Measurements from ENCODE around the gene LDB3. TPM values are rescaled to one million over a fixed set of nuclear protein-coding genes. Genes with fewer than 3 reads are reported as not detected.
"Not testable (repeated sequence)": the region's sequence is repeated elsewhere in the genome, so short reads cannot be mapped to it uniquely, and the experiment has no call there.

The LDB3 gene
- total RNA-seq, 1 donor from 2014 or later, result 92.0 TPM

DNA sequence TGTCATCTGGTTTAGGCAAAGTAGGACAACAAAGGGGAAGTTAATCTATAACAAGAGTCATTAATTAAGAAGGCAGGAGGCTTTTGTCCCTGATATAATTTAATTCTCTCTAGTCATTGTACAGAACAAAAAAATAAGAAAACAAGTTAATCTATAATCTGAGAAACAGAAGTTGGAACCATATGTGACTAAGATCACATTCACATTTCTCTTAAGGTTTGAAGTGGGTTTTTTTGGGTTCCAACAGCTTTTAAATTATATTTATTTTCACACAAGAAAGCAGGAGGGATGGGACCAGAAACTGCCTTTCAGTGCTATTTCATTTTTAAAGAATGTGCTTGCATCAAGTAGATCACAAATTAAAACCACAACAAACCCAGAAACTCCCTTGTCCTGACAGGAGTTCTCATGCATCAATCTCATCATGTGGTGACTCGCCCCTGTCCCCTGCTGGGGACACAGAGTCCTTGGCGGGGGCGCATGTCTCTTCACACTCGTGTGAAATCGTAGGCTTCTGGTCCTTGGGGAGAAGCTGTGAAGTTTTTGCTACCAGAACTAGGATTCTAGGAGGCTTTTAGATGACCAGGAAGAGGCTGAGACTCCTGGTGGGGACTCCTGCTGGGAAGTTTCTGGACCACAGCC is 24.0 kb upstream of the LDB3 start:
- Mint-ChIP-seq H3K9me3 (ENCODE audit: unreplicated experiment) (no peaks in the 10 kb centered on the region), H3K36me3 (ENCODE audit: unreplicated experiment) (no peaks in the 10 kb centered on the region), H3K27me3 (ENCODE audit: unreplicated experiment) (no peaks in the 10 kb centered on the region), H3K27ac (ENCODE audit: unreplicated experiment) (no peak overlapping the region), H3K4me3 (ENCODE audit: unreplicated experiment) (no peak overlapping the region), H3K4me1 (ENCODE audit: low read depth, unreplicated experiment) (peaks cover 11% of the 10 kb centered on the region)
- no peak for DNase-seq
- TF ChIP-seq, protein P1, sequence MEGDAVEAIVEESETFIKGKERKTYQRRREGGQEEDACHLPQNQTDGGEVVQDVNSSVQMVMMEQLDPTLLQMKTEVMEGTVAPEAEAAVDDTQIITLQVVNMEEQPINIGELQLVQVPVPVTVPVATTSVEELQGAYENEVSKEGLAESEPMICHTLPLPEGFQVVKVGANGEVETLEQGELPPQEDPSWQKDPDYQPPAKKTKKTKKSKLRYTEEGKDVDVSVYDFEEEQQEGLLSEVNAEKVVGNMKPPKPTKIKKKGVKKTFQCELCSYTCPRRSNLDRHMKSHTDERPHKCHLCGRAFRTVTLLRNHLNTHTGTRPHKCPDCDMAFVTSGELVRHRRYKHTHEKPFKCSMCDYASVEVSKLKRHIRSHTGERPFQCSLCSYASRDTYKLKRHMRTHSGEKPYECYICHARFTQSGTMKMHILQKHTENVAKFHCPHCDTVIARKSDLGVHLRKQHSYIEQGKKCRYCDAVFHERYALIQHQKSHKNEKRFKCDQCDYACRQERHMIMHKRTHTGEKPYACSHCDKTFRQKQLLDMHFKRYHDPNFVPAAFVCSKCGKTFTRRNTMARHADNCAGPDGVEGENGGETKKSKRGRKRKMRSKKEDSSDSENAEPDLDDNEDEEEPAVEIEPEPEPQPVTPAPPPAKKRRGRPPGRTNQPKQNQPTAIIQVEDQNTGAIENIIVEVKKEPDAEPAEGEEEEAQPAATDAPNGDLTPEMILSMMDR (IDR thresholded peaks at IDR 0.05; ENCODE audit: partially characterized antibody, unreplicated experiment), result no peak

- Mint-ChIP-seq H3K36me3 (ENCODE audit: unreplicated experiment) (no peaks in the 10 kb centered on the region), H3K27me3 (ENCODE audit: unreplicated experiment) (no peaks in the 10 kb centered on the region), H3K4me3 (ENCODE audit: unreplicated experiment) (no peak overlapping the region), H3K4me1 (ENCODE audit: low read depth, unreplicated experiment) (peaks cover 11% of the 10 kb centered on the region), H3K27ac (ENCODE audit: unreplicated experiment) (no peak overlapping the region), H3K9me3 (ENCODE audit: unreplicated experiment) (no peaks in the 10 kb centered on the region)
- no peak for DNase-seq
- TF ChIP-seq, protein P1 (IDR thresholded peaks at IDR 0.05; ENCODE audit: partially characterized antibody, unreplicated experiment), result no peak
These were observed 23.4 kb upstream of the LDB3 start for GRCh38 chr10:86644794-86645445.

DNA sequence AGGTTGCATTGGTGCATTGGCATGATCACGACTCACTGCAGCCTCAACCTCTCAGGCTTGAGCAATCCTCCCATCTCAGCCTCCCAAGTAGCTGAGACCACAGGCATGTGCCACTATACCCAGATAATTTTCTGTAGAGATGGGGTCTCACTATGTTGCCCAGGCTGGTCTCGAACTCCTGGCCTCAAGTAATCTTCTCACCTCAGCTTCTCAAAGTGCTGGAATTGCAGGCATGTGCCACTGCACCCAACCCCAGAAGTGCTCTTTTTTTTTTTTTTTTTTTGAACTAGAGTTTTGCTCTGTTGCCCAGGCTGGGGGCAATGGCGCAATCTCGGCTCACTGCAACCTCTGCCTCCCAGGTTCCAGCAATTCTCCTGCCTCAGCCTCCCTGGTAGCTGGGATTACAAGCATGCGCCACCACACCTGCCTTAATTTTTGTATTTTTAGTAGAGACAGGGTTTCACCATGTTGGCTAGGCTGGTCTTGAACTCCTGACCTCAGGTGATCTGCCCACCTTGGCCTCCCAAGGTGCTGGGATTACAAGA is 22.6 kb upstream of the LDB3 start:
- not testable (repeated sequence) for H3K9me3 Mint-ChIP-seq (ENCODE audit: unreplicated experiment); H3K27ac Mint-ChIP-seq (ENCODE audit: unreplicated experiment); H3K36me3 Mint-ChIP-seq (ENCODE audit: unreplicated experiment)

GRCh38 chr10:86646532-86646931 is 21.8 kb upstream of the LDB3 start:
- Mint-ChIP-seq H3K36me3 (ENCODE audit: unreplicated experiment) (no peaks in the 10 kb centered on the region), H3K4me1 (ENCODE audit: low read depth, unreplicated experiment) (peaks cover 16% of the 10 kb centered on the region), H3K9me3 (ENCODE audit: unreplicated experiment) (peaks cover 6% of the 10 kb centered on the region), H3K27ac (ENCODE audit: unreplicated experiment) (no peak overlapping the region), H3K27me3 (ENCODE audit: unreplicated experiment) (no peaks in the 10 kb centered on the region), H3K4me3 (ENCODE audit: unreplicated experiment) (no peak overlapping the region)
- TF ChIP-seq, protein P1 (IDR thresholded peaks at IDR 0.05; ENCODE audit: partially characterized antibody, unreplicated experiment), result no peak
- DNase-seq, result no peak

More for the DNA sequence above, 22.6 kb upstream of the LDB3 start:
- H3K4me3 Mint-ChIP-seq (ENCODE audit: unreplicated experiment); DNase-seq; H3K27me3 Mint-ChIP-seq (ENCODE audit: unreplicated experiment): not testable (repeated sequence)
- H3K4me1 Mint-ChIP-seq (ENCODE audit: low read depth, unreplicated experiment), result peaks cover 16% of the 10 kb centered on the region

DNA sequence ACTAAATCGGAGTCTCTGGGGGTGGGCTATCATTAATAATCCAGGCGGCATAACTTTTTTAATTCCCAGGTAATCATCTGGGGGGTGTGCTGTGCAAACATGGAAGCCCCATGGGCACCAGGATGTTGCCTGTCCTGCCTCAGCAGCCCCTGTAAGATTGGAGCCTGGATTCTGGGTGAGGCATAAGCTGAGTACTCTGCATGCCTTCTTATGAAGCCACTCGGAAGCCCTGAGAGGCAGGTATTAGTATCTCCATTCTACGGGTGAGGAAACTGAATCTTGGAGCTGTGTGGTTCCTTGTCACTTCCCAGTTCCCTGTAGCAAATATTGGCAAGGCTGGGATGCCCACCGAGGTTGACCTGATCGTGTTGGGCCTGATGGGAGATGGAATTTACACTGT is 21.4 kb upstream of the LDB3 start:
- Mint-ChIP-seq H3K27me3 (ENCODE audit: unreplicated experiment) (no peaks in the 10 kb centered on the region), H3K9me3 (ENCODE audit: unreplicated experiment) (peaks cover 6% of the 10 kb centered on the region)

More for the DNA sequence above, 21.4 kb upstream of the LDB3 start:
- H3K36me3 Mint-ChIP-seq (ENCODE audit: unreplicated experiment), result no peaks in the 10 kb centered on the region
- H3K4me3 Mint-ChIP-seq (ENCODE audit: unreplicated experiment), result no peak overlapping the region
- H3K4me1 Mint-ChIP-seq (ENCODE audit: low read depth, unreplicated experiment), result peaks cover 19% of the 10 kb centered on the region
- TF ChIP-seq, protein P1 (IDR thresholded peaks at IDR 0.05; ENCODE audit: partially characterized antibody, unreplicated experiment), result no peak
- no peak for DNase-seq
- H3K27ac Mint-ChIP-seq (ENCODE audit: unreplicated experiment), result no peak overlapping the region

Measured in glutamatergic neuron (in vitro differentiated cells).